Measurements from ENCODE around the gene PIM2. TPM values are rescaled to one million over a fixed set of nuclear protein-coding genes. Genes with fewer than 3 reads are reported as not detected.
"Not testable (repeated sequence)": the region's sequence is repeated elsewhere in the genome, so short reads cannot be mapped to it uniquely, and the experiment has no call there.

The PIM2 gene
- total and polyA plus RNA-seq, 4 experiments from 2014 or later = 117 to 489 (median 257) TPM

DNA sequence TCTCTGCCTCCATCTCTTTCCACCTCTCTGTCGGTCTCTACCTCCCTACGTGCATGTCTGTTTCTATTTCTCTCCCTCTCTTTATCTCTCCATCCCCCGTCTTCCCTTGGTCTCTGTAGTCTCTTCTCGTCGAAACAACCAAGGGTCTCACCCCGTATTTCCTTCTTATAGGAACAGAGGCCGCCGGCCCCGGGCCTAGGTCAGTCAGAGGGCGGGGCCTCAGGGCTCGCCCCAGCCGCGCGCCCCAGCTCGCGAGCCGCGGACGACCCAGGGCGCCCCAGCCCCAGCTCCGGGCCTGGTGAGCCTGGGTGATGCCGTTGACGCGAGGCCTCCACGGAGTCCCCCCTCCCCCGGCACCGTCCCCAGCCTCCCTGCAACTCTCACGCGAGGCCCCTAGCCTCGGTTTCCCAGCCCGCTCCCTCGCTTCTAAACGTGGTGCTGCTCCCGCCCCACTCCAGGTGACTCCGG is 27.9 kb downstream of the PIM2 start:
- Histone ChIP-seq H3K4me1 (ENCODE audit: insufficient read depth, low read length) (peaks cover 10% of the 10 kb centered on the region), H3K9me3 (ENCODE audit: control insufficient read depth in 1 of 2, low read length in 2 of 2) (no peaks in the 10 kb centered on the region), H3K4me3 (ENCODE audit: low read length in 2 of 2) (peak overlapping the region in 1 of 2 donors; percentile 49), H3K36me3 (ENCODE audit: insufficient read depth, low read length) (peaks cover 3% of the 10 kb centered on the region), H3K27me3 (ENCODE audit: insufficient read depth, low read length) (no peaks in the 10 kb centered on the region), H3K27ac (ENCODE audit: low read depth, low read length) (peak overlapping the region; percentile 52)
- H3K4me3 Mint-ChIP-seq = peak overlapping the region; percentile 86 to 97 (median 92)
- no peaks in the 10 kb centered on the region for H3K9me3 Mint-ChIP-seq
- H3K4me1 Mint-ChIP-seq = peaks cover 9 to 25% (median 18%) of the 10 kb centered on the region in 4 donors
- POLR2A ChIA-PET (ENCODE audit: partially characterized antibody) = interaction anchor here (0.7 to 2.5 kb wide), 18 partner anchors 10 to 312 kb away, joined by 3 to 28 read pairs (median 4); partner anchors contain the start of genes HDAC6 and SLC35A2
- peaks cover 4 to 5% of the 10 kb centered on the region in 2 donors for H3K36me3 Mint-ChIP-seq
- peak in 1 of 5 donors; percentile 44 for DNase-seq
- H3K27ac Mint-ChIP-seq = peak overlapping the region; percentile 74 to 93 (median 85)
- peaks cover 0 to 1% of the 10 kb centered on the region in 2 donors for H3K27me3 Mint-ChIP-seq
- CTCF ChIA-PET (ENCODE audit: partially characterized antibody) = interaction anchor here (1.0 to 2.8 kb wide), 11 partner anchors 16 to 243 kb away, joined by 3 to 35 read pairs (median 6); partner anchors contain the start of genes HDAC6 and WAS
- intact Hi-C loops (cut with micrococcal nuclease) = loop anchor here (1.0 to 2.0 kb wide), 6 partner anchors 21 to 242 kb away; partner anchors contain the start of gene TFE3

- H3K36me3 Mint-ChIP-seq = peaks cover 4% of the 10 kb centered on the region in 2 donors
- peaks cover 9 to 22% (median 16%) of the 10 kb centered on the region in 4 donors for H3K4me1 Mint-ChIP-seq
- H3K9me3 Mint-ChIP-seq = no peaks in the 10 kb centered on the region
- peak overlapping the region; percentile 86 to 97 (median 92) for H3K4me3 Mint-ChIP-seq
- H3K9me3 ChIP-seq (ENCODE audit: control insufficient read depth in 1 of 2, low read length in 2 of 2) = no peaks in the 10 kb centered on the region
- intact Hi-C loops (cut with micrococcal nuclease) = loop anchor here (2.0 kb wide), 2 partner anchors 46 to 242 kb away; no protein-coding TSS in a partner anchor
- peak overlapping the region; percentile 78 to 93 (median 85) for H3K27ac Mint-ChIP-seq
- ChIA-PET CTCF (ENCODE audit: partially characterized antibody) (interaction anchor here (2.2 to 2.8 kb wide), 3 partner anchors 49 to 242 kb away, joined by 8 to 35 read pairs (median 9); no protein-coding TSS in a partner anchor), POLR2A (ENCODE audit: partially characterized antibody) (interaction anchor here (1.2 to 2.5 kb wide), 4 partner anchors 22 to 242 kb away, joined by 3 to 28 read pairs (median 12); partner anchors contain the start of genes HDAC6 and SLC35A2)
- H3K4me1 ChIP-seq (ENCODE audit: insufficient read depth, low read length) = peaks cover 10% of the 10 kb centered on the region
- DNase-seq = no peak
- no peaks in the 10 kb centered on the region for H3K27me3 ChIP-seq (ENCODE audit: insufficient read depth, low read length)
- peaks cover 0 to 1% of the 10 kb centered on the region in 2 donors for H3K27me3 Mint-ChIP-seq
- peaks cover 3% of the 10 kb centered on the region for H3K36me3 ChIP-seq (ENCODE audit: insufficient read depth, low read length)
- peak overlapping the region in 1 of 2 donors; percentile 49 for H3K4me3 ChIP-seq (ENCODE audit: low read length in 2 of 2)
- H3K27ac ChIP-seq (ENCODE audit: low read depth, low read length) = peak overlapping the region; percentile 52
These were observed 28.4 kb downstream of the PIM2 start for GRCh38 chrX:48890296-48890925.

DNA sequence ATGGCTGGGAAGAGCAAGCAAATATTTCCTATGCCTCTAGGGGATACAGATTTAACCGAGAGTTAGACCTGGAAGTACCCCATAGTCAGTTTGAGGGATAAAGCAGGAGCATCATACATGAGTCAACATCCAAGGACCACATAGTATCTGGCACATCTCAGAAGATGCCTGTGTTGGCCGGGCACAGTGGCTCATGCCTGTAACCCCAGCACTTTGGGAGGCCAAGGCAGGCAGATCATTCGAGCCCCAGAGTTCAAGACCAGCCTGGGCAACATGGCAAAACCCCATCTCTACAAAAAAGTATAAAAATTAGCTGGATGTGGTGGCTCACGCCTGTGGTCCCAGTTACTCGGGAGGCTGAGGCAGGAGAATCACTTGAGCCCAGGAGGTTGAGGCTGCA is 32.2 kb downstream of the PIM2 start:
- H3K9me3 Mint-ChIP-seq; CTCF ChIA-PET (ENCODE audit: partially characterized antibody); intact Hi-C loops (cut with micrococcal nuclease); H3K27me3 ChIP-seq (ENCODE audit: insufficient read depth, low read length); H3K36me3 ChIP-seq (ENCODE audit: insufficient read depth, low read length); H3K4me1 ChIP-seq (ENCODE audit: insufficient read depth, low read length); H3K36me3 Mint-ChIP-seq; H3K27ac Mint-ChIP-seq; POLR2A ChIA-PET (ENCODE audit: partially characterized antibody); H3K4me3 ChIP-seq (ENCODE audit: low read length in 2 of 2); H3K4me3 Mint-ChIP-seq; H3K27me3 Mint-ChIP-seq; DNase-seq; H3K9me3 ChIP-seq (ENCODE audit: control insufficient read depth in 1 of 2, low read length in 2 of 2); H3K27ac ChIP-seq (ENCODE audit: low read depth, low read length): not testable (repeated sequence)
- peaks cover 7 to 11% (median 9%) of the 10 kb centered on the region in 4 donors for H3K4me1 Mint-ChIP-seq

- Histone ChIP-seq H3K27me3 (ENCODE audit: insufficient read depth, low read length) (no peaks in the 10 kb centered on the region), H3K9me3 (ENCODE audit: control insufficient read depth in 1 of 2, low read length in 2 of 2) (no peaks in the 10 kb centered on the region), H3K27ac (ENCODE audit: low read depth, low read length) (no peak overlapping the region), H3K4me3 (ENCODE audit: low read length in 2 of 2) (no peak overlapping the region), H3K36me3 (ENCODE audit: insufficient read depth, low read length) (no peaks in the 10 kb centered on the region), H3K4me1 (ENCODE audit: insufficient read depth, low read length) (no peaks in the 10 kb centered on the region)
- Mint-ChIP-seq H3K27me3 (no peaks in the 10 kb centered on the region), H3K4me3 (no peak overlapping the region), H3K36me3 (no peaks in the 10 kb centered on the region), H3K9me3 (no peaks in the 10 kb centered on the region), H3K4me1 (no peaks in the 10 kb centered on the region), H3K27ac (no peak overlapping the region)
- no peak for DNase-seq
- intact Hi-C loops (cut with micrococcal nuclease) = no loop called here
- CTCF ChIA-PET (ENCODE audit: partially characterized antibody) = no interaction called here
- POLR2A ChIA-PET (ENCODE audit: partially characterized antibody) = no interaction called here
These were observed 35.1 kb downstream of the PIM2 start for GRCh38 chrX:48883729-48884128.

DNA sequence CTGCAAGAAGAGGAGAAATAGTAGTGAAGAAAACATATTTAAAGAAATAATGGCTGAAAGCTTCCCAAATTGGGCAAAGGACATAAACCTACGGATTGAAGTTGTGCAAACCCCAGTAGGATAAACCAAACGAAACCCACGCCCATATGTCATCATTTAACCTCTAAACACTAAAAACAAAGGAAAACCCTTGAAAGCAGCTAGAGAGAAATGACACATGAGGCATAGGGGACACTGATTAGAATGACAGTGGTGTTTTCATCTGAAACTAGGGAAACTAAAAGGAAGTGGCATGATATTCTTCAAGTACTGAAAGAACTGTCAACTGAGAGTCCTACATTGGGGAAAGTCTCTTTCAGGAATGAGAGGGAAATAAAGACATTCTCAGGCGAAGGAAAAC is 41.9 kb downstream of the PIM2 start:
- H3K27ac Mint-ChIP-seq; POLR2A ChIA-PET (ENCODE audit: partially characterized antibody); H3K4me1 ChIP-seq (ENCODE audit: insufficient read depth, low read length): not testable (repeated sequence)

DNA sequence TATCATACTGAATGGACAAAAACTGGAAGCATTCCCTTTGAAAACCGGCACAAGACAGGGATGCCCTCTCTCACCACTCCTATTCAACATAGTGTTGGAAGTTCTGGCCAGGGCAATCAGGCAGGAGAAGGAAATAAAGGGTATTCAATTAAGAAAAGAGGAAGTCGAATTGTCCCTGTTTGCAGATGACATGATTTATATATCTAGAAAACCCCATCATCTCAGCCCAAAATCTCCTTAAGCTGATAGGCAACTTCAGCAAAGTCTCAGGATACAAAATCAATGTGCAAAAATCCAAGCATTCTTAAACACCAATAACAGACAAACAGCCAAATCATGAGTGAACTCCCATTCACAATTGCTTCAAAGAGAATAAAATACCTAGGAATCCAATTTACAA is 46.8 kb downstream of the PIM2 start:
- H3K27me3 ChIP-seq (ENCODE audit: insufficient read depth, low read length); H3K9me3 Mint-ChIP-seq; CTCF ChIA-PET (ENCODE audit: partially characterized antibody); H3K36me3 ChIP-seq (ENCODE audit: insufficient read depth, low read length); H3K9me3 ChIP-seq (ENCODE audit: control insufficient read depth in 1 of 2, low read length in 2 of 2); intact Hi-C loops (cut with micrococcal nuclease); POLR2A ChIA-PET (ENCODE audit: partially characterized antibody); H3K27ac ChIP-seq (ENCODE audit: low read depth, low read length); H3K4me3 ChIP-seq (ENCODE audit: low read length in 2 of 2); H3K36me3 Mint-ChIP-seq; DNase-seq; H3K4me1 Mint-ChIP-seq; H3K4me1 ChIP-seq (ENCODE audit: insufficient read depth, low read length); H3K27me3 Mint-ChIP-seq; H3K4me3 Mint-ChIP-seq; H3K27ac Mint-ChIP-seq: not testable (repeated sequence)

More for the DNA sequence above, 41.9 kb downstream of the PIM2 start:
- intact Hi-C loops (cut with micrococcal nuclease); H3K27ac ChIP-seq (ENCODE audit: low read depth, low read length); H3K27me3 ChIP-seq (ENCODE audit: insufficient read depth, low read length); H3K36me3 ChIP-seq (ENCODE audit: insufficient read depth, low read length); H3K9me3 Mint-ChIP-seq; H3K36me3 Mint-ChIP-seq; H3K4me1 Mint-ChIP-seq; H3K9me3 ChIP-seq (ENCODE audit: control insufficient read depth in 1 of 2, low read length in 2 of 2); CTCF ChIA-PET (ENCODE audit: partially characterized antibody); DNase-seq; H3K27me3 Mint-ChIP-seq; H3K4me3 ChIP-seq (ENCODE audit: low read length in 2 of 2): not testable (repeated sequence)
- peak overlapping the region in 1 of 8 donors; percentile 59 for H3K4me3 Mint-ChIP-seq

GRCh38 chrX:48864210-48864609 is 54.6 kb downstream of the PIM2 start:
- ChIA-PET POLR2A (ENCODE audit: partially characterized antibody) (no interaction called here), CTCF (ENCODE audit: partially characterized antibody) (no interaction called here)
- no peaks in the 10 kb centered on the region for H3K4me1 ChIP-seq (ENCODE audit: insufficient read depth, low read length)
- intact Hi-C loops (cut with micrococcal nuclease) = no loop called here
- H3K27ac ChIP-seq (ENCODE audit: low read depth, low read length) = no peak overlapping the region
- H3K4me3 Mint-ChIP-seq = no peak overlapping the region
- no peaks in the 10 kb centered on the region for H3K9me3 Mint-ChIP-seq
- no peaks in the 10 kb centered on the region for H3K36me3 ChIP-seq (ENCODE audit: insufficient read depth, low read length)
- no peak overlapping the region for H3K27ac Mint-ChIP-seq
- no peak overlapping the region for H3K4me3 ChIP-seq (ENCODE audit: low read length in 2 of 2)
- DNase-seq = no peak
- no peaks in the 10 kb centered on the region for H3K9me3 ChIP-seq (ENCODE audit: control insufficient read depth in 1 of 2, low read length in 2 of 2)
- no peaks in the 10 kb centered on the region for H3K36me3 Mint-ChIP-seq
- H3K27me3 ChIP-seq (ENCODE audit: insufficient read depth, low read length) = no peaks in the 10 kb centered on the region
- peaks cover 3 to 4% of the 10 kb centered on the region in 2 donors for H3K27me3 Mint-ChIP-seq
- H3K4me1 Mint-ChIP-seq = no peaks in the 10 kb centered on the region
